IMR-90 (cell line): ENCODE measurements around the gene C2orf68. TPM values are rescaled to one million over a fixed set of nuclear protein-coding genes. Genes with fewer than 3 reads are reported as not detected.

ENCODE experiments used
- ATAC-seq: fragments of 200-7000 bp; cut with Tn5 transposase; 2 replicates; pipeline ENCODE4 v1.9.1; 2020; ENCODE audit warnings: low read depth, mild to moderate bottlenecking, moderate library complexity
- BruUV-seq: library from RNA; stranded (reverse); fragments of 400-500 nt; replicated peaks from 2 replicates; lab custom pipeline; 2021; lab: Mats Ljungman, UMichigan
- CTCF ChIA-PET: fragments of 300-600 bp; formaldehyde crosslinking; extraction: SDS; loops from one replicate; lab custom pipeline; 2021; ENCODE audit warnings: antibody characterized with exemption; lab: Yijun Ruan, JAX
- POLR2A ChIA-PET: fragments of 300-600 bp; sonication (Branson Sonifier 250); formaldehyde crosslinking; loops from one replicate; lab custom pipeline; 2022; ENCODE audit warnings: antibody characterized with exemption; ENCODE audit not compliant: unreplicated experiment; lab: Charles Lee
- DNase-seq: peaks from one replicate; pipeline ENCODE4 v3.0.0; 2013
- H2AFZ ChIP-seq: replicated peaks from 2 replicates; pipeline ENCODE3; 2013; ENCODE audit warnings: low read length, mild to moderate bottlenecking; ENCODE audit not compliant: poor library complexity
- H2AK5ac ChIP-seq: 2 replicates; pipeline ENCODE4 v1.6.1; 2013; ENCODE audit warnings: low read depth, low read length, inconsistent platforms
- H2AK9ac ChIP-seq: replicated peaks from 2 replicates; pipeline ENCODE3; 2013; ENCODE audit warnings: mild to moderate bottlenecking, low read depth, low read length, moderate library complexity; ENCODE audit not compliant: poor library complexity
- H2BK120ac ChIP-seq: 2 replicates; pipeline ENCODE4 v1.6.1; 2013; ENCODE audit warnings: low read depth, low read length, inconsistent platforms
- H2BK15ac ChIP-seq: 3 replicates; pipeline ENCODE4 v1.6.1; 2013; ENCODE audit warnings: low read depth, low read length, inconsistent platforms
- H2BK20ac ChIP-seq: 2 replicates; pipeline ENCODE4 v1.6.1; 2013; ENCODE audit warnings: low read depth, mild to moderate bottlenecking, inconsistent platforms, low read length, moderate library complexity
- H2BK5ac ChIP-seq: 2 replicates; pipeline ENCODE4 v1.6.1; 2013; ENCODE audit warnings: mild to moderate bottlenecking, low read depth, low read length, inconsistent platforms; ENCODE audit not compliant: poor library complexity, severe bottlenecking
- H3K14ac ChIP-seq: replicated peaks from 2 replicates; pipeline ENCODE4 v1.6.1; 2013; ENCODE audit warnings: low read depth, low read length, inconsistent platforms
- H3K18ac ChIP-seq: 2 replicates; pipeline ENCODE4 v1.6.1; 2013; ENCODE audit warnings: low read depth, low read length, control low read depth
- H3K23ac ChIP-seq: 2 replicates; pipeline ENCODE4 v1.6.1; 2013; ENCODE audit warnings: low read depth, low read length, inconsistent platforms
- H3K27ac ChIP-seq: 2 replicates; pipeline ENCODE4 v1.5.1; 2013; ENCODE audit warnings: mild to moderate bottlenecking, control low read depth, low read length; ENCODE audit not compliant: insufficient read depth
- H3K27me3 ChIP-seq: 2 replicates; pipeline ENCODE4 v1.6.1; 2013; ENCODE audit warnings: low read length; ENCODE audit not compliant: control insufficient read depth, insufficient read depth
- H3K36me3 ChIP-seq: 2 replicates; pipeline ENCODE4 v1.6.1; 2013; ENCODE audit warnings: low read length, mixed read lengths; ENCODE audit not compliant: control insufficient read depth, insufficient read depth
- H3K4ac ChIP-seq: 2 replicates; pipeline ENCODE4 v1.6.1; 2013; ENCODE audit warnings: low read depth, low read length, inconsistent platforms
- H3K4me1 ChIP-seq: 2 replicates; pipeline ENCODE4 v1.6.1; 2013; ENCODE audit warnings: low read length, mixed read lengths; ENCODE audit not compliant: control insufficient read depth, insufficient read depth
- H3K4me2 ChIP-seq: 2 replicates; pipeline ENCODE4 v1.6.1; 2013; ENCODE audit warnings: low read depth, mild to moderate bottlenecking, control low read depth, low read length, moderate library complexity
- H3K4me3 ChIP-seq: 2 replicates; pipeline ENCODE4 v1.5.1; 2013; ENCODE audit warnings: low read depth, mild to moderate bottlenecking, control low read depth, low read length, moderate library complexity; ENCODE audit not compliant: insufficient read depth
- H3K56ac ChIP-seq: 2 replicates; pipeline ENCODE4 v1.6.1; 2013; ENCODE audit warnings: low read length, inconsistent platforms; ENCODE audit not compliant: insufficient read depth; ENCODE audit errors: extremely low read depth
- H3K79me1 ChIP-seq, 2 experiments: 2 replicates each; pipeline ENCODE4 v1.6.1; 2013; ENCODE audit warnings: low read length in 2 of 2, inconsistent platforms in 1 of 2, low read depth in 1 of 2
- H3K9ac ChIP-seq: 2 replicates; pipeline ENCODE4 v1.6.1; 2013; ENCODE audit warnings: low read depth, low read length, control low read depth
- H3K9me1 ChIP-seq: 2 replicates; pipeline ENCODE4 v1.6.1; 2013; ENCODE audit warnings: low read length, inconsistent platforms; ENCODE audit not compliant: insufficient read depth
- H3K9me3 ChIP-seq: 2 replicates; pipeline ENCODE4 v1.6.1; 2013; ENCODE audit warnings: low read length; ENCODE audit not compliant: control insufficient read depth, insufficient read depth
- H4K20me1 ChIP-seq: 2 replicates; pipeline ENCODE4 v1.6.1; 2013; ENCODE audit warnings: low read length, inconsistent platforms; ENCODE audit not compliant: insufficient read depth
- H4K5ac ChIP-seq: 2 replicates; pipeline ENCODE4 v1.6.1; 2013; ENCODE audit warnings: mild to moderate bottlenecking, low read depth, low read length, control low read depth
- H4K8ac ChIP-seq, 2 experiments: 2 replicates each; pipeline ENCODE4 v1.6.1; 2013; ENCODE audit warnings: low read depth in 2 of 2, low read length in 2 of 2, control low read depth in 1 of 2, inconsistent platforms in 1 of 2
- H4K91ac ChIP-seq: 2 replicates; pipeline ENCODE4 v1.6.1; 2013; ENCODE audit warnings: low read depth, low read length, inconsistent platforms; ENCODE audit not compliant: insufficient read depth
- CHD1 ChIP-seq: IDR thresholded peaks from 2 replicates; pipeline ENCODE4 v1.6.1; 2012; ENCODE audit warnings: low read depth, low read length, improper control_type of control experiment
- FOS ChIP-seq: fragments of 150-350 bp; IDR thresholded peaks from 2 replicates; pipeline ENCODE4 v1.6.1; 2016; ENCODE audit warnings: low read depth, low read length
- MAFK ChIP-seq: IDR thresholded peaks from 2 replicates; pipeline ENCODE4 v1.6.1; 2012; ENCODE audit warnings: low read depth, low read length, improper control_type of control experiment
- MXI1 ChIP-seq: IDR thresholded peaks from 2 replicates; pipeline ENCODE4 v1.6.1; 2012; ENCODE audit warnings: low read depth, mild to moderate bottlenecking, low read length, moderate library complexity, borderline replicate concordance
- NFE2L2 ChIP-seq: fragments of 150-350 bp; IDR thresholded peaks from 2 replicates; pipeline ENCODE4 v1.6.1; 2016; ENCODE audit warnings: low read depth, mild to moderate bottlenecking, low read length
- POLR2A ChIP-seq: IDR thresholded peaks from 2 replicates; pipeline ENCODE4 v1.6.1; 2012; ENCODE audit warnings: mild to moderate bottlenecking, low read depth, low read length
- SMC3 ChIP-seq: fragments of 150-350 bp; IDR thresholded peaks from 2 replicates; pipeline ENCODE4 v1.6.1; 2016; ENCODE audit warnings: low read depth, mild to moderate bottlenecking, antibody characterized with exemption, low read length, moderate library complexity
- WGBS, 2 experiments: methylation state at CpG; one replicate each; pipeline versions ENCODE4 v1.1.5 to v1.1.7; 2013; ENCODE audit warnings: missing lambda C conversion rate in 2 of 2; ENCODE audit not compliant: insufficient read length in 1 of 2; ENCODE audit errors: extremely low coverage in 2 of 2; 5-methylcytosine and 5-hydroxymethylcytosine counted together
- dilution Hi-C: fragments of 300-500 bp; cut with HindIII; formaldehyde crosslinking; loops from one replicate; pipeline ENCODE4 v1.14.3; 2018; ENCODE audit warnings: low sequenced_read_pairs; ENCODE audit not compliant: unreplicated experiment
- in situ Hi-C: fragments of 300-500 bp; cut with MboI; formaldehyde crosslinking; loops from 3 replicates; pipeline ENCODE4 v1.14.3; 2019; ENCODE audit warnings: low sequenced_read_pairs, inconsistent platforms, mixed read lengths
- intact Hi-C: fragments of 100-400 bp; cut with micrococcal nuclease; formaldehyde crosslinking; loops from 2 replicates; pipeline ENCODE4 v1.10.0; 2022
- polyA plus RNA-seq, 3 experiments: library from polyadenylated mRNA; depleted of rRNA; stranded (reverse); fragments of >200 nt; gene quantifications; 2 replicates each; pipeline ENCODE4 v1.2.3, GENCODE V29; 2012; ENCODE audit warnings: low replicate concordance in 1 of 3
- total RNA-seq: library from RNA; depleted of rRNA; stranded (reverse); fragments of >200 nt; gene quantifications from 2 replicates; pipeline ENCODE4 v1.2.3, GENCODE V29; 2012

C2orf68 gene
- total and polyA plus RNA-seq, 2 of the 4 experiments (the other 2 are of a cell fraction): 6.8 to 10.1 TPM

GRCh38 chr2:85611217-85611704 is 605 bp downstream of the C2orf68 start:
- in situ Hi-C loops: no loop called here
- no peak for DNase-seq
- Histone ChIP-seq H3K27me3 (no peaks in the 10 kb centered on the region), H3K9me3 (no peaks in the 10 kb centered on the region), H3K23ac (peak overlapping the region; percentile 28; the same call in 1 of the 2 replicates), H3K4me1 (peaks cover 3% of the 10 kb centered on the region), H2BK120ac (no peak overlapping the region), H3K36me3 (peaks cover 21% of the 10 kb centered on the region), H2BK5ac (peak overlapping the region; percentile 59), H3K4me3 (peak overlapping the region; percentile 83), H4K20me1 (peaks cover 3% of the 10 kb centered on the region; the same call in 1 of the 2 replicates), H3K9me1 (peaks cover 13% of the 10 kb centered on the region), H4K8ac (peak overlapping the region; percentile 53 to 80; a peak in 3 of 4 replicates), H3K9ac (peak overlapping the region; percentile 89), H4K91ac (peak overlapping the region; percentile 71; the same call in 1 of the 2 replicates), H3K79me1 (peaks cover 29 to 57% of the 10 kb centered on the region in 2 experiments), H2AFZ (peak overlapping the region; percentile 96), H2BK20ac (no peak overlapping the region), H3K18ac (no peak overlapping the region), H3K4ac (peak overlapping the region; percentile 67), H3K27ac (peak overlapping the region; percentile 67), H2AK9ac (peak overlapping the region; percentile 78), H4K5ac (peak overlapping the region; percentile 37), H3K56ac (peak overlapping the region; percentile 77), H2BK15ac (no peak overlapping the region), H2AK5ac (peak overlapping the region; percentile 88), H3K14ac (peak overlapping the region; percentile 80), H3K4me2 (peak overlapping the region; percentile 84)
- dilution Hi-C loops: no loop called here
- TF ChIP-seq NFE2L2 (no peak), MXI1 (no peak), MAFK (no peak), CHD1 (no peak), FOS (no peak), POLR2A (no peak), SMC3 (no peak)
- no TSS peak for BruUV-seq
- CTCF ChIA-PET: interaction anchor here (0.7 kb wide), 1 partner anchor 38 kb away, joined by 3 read pairs; no protein-coding TSS in a partner anchor
- POLR2A ChIA-PET: interaction anchor here (0.7 to 1.0 kb wide), 4 partner anchors 12 to 284 kb away, joined by 3 to 6 read pairs (median 4); partner anchors contain the start of genes TGOLN2 and VAMP8
- 0% methylated on average over 5 of the region's 24 CpGs; no CpG with 5 or more reads in 1 of the 2 experiments for WGBS, 2 experiments
- intact Hi-C loops: no loop called here
- ATAC-seq: peak; percentile 2
